Inflammatory macrophage treated with lipopolysaccharide for 1 hour (primary cell): ENCODE results near the gene SGPP2.
A peak's percentile ranks its signal among the peaks of the same experiment; 100 is the strongest.

Experiments
- DNase-seq, 2 donors: peaks; one replicate each; pipeline ENCODE4 v3.0.0-alpha.2; 2020 to 2022

The SGPP2 gene

DNA sequence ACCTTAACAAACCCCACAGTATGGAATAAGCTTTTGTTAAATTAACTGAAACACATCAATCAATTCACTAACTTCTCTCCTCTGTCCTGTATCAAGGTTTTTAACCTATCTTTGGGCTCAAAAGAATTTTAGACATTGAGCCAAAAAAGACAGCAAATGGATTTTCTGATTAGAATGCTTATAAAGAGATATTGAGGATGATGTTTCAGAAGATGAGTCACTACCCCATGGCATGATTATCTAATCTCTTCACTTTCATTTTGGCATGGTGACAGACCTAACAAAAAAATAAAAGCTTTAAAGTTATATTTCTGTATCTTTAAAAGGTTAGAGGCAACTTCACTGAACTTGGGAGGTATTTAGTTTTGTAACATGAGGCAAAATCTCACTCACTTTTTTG, 55.5 kb downstream of the SGPP2 start:
- DNase-seq, result peak; percentile 24 to 33

DNA sequence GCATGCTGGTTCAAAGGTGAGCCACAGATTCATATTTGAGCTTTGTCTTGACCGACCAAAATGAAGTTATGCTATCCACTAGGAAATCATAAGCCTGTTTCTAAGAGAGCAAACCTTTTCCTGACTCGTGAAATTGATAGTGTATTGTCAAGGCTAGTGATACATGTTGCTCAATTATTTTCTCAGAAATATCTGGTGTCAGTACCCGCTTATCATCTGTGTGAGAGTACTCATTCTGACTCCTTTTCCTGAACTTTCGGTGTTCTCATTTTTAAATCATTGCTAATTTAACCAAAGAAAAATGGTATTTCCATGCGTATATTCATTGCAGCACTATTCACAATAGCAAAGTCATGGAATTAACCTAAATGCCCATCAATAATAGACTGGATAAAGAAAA, 56.2 kb downstream of the SGPP2 start:
- no peak for DNase-seq

DNA sequence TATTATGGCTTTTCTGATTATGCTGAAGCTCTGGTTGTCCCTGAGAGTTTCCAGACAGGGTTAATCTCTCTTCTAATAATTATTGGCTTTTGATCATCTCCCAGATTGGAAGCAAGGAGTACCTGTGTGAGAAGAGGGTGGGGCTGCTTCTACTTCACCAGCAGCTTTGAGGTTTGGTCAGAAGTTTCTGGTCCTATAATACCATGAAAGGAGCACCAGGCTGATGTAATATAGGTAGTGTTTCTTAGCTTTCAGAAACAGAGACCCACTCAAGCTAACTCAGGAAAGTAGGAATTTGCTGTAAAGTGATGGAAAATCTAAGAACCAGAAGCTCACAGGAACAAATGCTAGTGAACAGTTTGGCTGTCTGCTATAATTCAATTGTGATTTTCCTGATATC, 57.6 kb downstream of the SGPP2 start:
- no peak for DNase-seq

DNA sequence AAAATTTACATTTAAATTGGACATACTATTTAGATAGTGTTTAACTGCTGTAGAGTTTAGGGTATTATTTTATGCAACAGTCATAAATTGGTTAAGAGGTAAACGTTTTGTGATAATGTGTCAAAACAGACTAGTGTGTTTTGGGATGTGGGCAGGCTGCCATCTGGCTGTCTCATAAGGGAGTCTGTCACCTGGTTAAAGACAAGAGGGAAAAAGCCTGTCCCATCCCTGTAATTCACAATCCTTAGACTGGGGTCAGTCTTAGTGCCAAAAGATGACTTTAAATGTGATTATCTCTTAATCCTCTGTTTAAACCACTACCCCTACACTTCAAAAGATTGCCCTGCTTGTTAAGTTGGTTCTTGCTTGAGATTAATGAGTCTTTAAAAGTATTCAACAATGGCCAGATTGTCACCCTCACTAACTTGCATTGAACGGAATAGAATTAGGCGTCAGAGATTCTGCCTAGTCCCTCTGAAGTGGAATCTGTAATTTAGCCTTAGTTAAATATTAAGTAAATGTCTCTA, 59.2 kb downstream of the SGPP2 start:
- peak in 1 of 2 donors; percentile 13 for DNase-seq

DNA sequence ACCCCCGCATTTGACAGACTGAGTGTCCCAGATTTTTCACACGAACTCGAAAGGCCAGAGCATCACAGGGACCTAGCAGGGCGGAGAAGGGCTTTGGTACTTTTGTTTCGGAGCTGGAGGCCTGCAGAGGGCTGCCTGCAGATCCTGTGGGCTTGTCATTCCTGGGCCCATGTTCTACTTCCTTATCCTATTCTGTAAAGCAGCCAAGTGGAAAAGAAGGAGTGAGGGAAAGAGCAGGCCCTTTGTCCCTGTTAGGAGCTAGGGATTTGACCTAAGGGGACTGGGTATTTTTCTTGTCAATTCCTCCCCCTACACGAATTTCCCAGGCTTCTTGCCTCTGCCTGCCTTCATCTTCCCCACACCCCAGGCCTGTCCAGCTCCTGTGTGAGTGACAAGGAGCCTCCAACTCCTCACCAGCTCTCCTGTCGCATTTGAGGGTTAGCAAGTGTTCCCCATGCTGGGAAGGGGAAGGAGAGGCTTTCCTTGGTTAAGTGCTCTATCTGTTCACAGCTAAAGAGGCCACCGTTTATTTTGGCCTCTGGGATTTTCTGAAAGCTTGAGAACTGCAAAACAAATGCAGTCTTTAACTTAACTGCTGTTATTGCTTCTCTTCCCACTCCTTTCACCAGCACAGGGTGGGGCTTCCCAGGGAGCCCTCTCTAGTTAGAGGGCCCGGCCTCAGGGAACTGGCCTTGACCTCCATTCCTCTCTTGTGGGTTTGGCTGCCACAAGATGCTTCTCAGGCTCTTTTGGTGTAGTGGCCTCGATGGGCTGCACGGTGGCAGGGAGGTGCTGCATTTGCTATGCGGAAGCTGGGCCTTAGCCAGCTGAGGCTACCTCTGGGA, 61.2 kb downstream of the SGPP2 start:
- DNase-seq, result no peak

DNA sequence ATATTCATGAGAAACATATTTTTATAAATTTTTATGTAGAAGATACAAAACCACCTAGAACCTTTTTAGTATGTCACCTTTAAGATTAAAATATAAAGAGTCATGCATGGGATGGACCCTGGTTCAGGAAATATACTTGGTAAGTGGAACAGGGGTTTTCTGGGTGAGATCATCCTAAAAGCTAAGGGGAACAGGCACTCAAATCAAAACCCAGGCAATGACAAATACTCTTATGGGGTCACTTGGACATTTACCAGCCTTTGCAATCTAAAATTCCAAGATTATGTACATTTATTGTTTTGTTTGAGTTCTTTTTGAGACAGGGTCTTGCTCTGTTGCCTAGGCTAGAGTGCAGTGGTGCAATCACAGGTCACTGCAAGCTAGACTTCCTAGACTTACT, 65.8 kb downstream of the SGPP2 start:
- DNase-seq, result peak; percentile 49 to 70

DNA sequence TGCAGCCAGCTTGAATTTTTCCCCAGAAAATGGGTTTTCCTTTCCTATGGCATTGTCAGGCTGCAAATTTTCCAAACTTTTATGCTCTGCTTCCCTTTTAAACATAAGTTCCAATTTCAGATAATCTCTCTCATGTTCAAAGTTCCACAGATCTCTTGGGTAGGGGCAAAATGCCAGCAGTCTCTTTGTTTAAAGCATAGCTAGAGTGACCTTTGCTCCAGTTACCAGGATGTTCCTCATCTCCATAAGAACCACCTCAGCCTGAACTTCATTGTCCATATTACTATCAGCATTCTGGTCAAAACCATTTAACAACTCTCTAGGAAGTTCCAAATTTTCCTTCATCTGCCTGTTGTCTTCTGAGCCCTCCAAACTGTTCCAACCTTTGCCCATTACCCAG, 68.3 kb downstream of the SGPP2 start:
- no peak for DNase-seq

DNA sequence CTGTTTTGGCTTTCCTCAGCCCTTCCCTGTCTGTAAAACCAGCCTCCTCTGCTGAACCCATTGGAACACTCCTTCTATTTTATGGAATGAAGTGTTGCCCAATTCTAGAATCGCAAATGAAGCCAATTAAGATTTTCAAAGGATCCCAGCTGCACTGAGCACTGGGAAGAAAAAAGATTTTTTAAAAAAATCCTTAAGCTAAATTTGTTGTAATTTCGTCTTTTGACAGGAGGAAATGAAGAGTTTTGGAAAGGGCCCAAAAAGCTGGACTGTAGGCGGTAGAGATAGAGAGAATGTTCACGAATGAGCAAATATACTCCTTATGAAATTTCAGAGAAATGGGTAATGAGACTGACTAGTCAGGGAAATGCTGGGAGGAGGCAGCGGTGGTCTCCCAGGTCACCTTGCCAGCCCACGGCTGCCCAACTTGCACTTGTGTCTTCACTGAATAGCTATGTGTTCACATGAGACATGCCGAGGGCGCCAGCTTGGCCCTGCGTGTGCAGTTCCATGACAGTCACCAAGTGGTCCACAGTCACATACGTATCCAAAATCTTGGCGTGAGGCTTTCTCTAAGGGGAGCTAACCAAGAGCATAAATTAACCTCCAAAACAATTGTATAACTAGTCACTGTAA, 69.9 kb downstream of the SGPP2 start:
- no peak for DNase-seq

DNA sequence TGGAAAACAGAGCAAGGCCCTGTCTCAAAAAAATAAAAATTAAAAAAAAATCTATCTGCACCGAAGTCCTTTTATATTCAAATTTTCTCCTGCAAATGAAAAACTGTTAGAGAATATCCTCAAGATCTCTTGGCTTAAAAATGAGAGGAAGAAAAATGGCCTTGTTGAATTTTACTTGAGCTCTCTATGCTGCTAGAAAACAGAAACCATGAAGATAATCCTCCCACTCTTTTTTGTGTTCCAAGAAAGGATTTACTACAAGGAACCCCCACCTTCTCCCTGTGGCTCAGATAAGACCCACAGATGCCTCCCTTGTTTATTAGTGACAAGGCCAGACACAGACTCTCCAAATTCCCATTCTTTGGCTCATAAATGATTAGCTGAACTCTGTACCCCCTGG, 71.0 kb downstream of the SGPP2 start:
- DNase-seq, result no peak

DNA sequence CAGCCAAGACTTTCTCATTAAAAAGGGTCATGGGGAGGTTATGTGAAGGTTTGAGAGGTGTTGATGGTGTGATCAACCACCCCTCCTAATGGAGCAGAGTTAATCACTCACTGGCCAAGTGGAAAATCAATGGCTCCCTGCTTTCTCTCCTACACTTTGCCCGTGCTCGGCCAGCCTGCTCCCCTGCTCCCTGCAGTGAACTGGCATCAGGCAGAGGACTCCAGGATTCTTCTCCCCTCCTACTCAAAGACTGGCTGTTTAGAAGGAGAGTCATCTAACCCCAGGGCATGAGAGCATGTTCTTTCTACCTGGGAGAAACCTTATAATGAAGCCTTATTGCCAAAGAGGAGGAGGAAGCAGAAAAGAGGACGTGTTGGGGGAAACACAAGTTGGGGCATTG, 74.9 kb downstream of the SGPP2 start:
- DNase-seq, result no peak

DNA sequence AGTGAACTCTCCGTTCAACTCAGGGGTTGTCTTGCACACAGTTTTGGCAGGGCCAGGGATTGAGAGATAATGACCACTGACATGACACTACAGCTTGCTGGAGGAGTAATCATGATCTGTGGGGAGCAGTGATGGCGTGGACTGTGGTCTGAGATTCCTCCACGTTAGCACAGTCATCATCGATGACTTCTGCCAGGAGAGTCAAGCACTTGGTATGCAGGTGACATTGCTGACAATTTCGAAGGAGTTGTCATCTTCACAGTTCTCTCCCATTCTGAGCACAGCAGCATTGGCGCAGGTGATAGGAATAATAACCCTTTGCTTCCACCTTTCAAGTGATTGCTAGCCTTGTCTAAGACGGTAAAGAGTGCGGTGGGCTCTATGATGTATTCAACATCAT, 79.8 kb downstream of the SGPP2 start:
- DNase-seq, result no peak

DNA sequence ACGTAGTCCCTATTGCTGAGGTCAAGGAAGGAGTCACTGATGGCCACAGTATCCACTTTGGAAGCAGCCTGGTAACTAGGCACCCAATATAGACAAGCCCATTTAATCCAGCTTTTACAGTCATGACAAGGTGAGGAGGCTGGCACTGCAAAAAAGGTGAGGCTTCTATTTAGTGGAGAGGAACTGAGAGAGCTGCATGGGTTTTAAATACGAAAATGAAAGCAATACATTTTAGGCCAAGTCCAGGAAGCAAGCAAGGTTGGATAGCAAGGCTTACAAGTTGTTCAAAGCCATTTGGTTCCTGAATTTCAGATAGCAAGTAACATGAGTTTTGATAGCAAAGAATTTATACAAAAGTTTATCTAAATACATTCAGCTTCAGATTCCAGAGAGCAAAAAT, 80.4 kb downstream of the SGPP2 start:
- no peak for DNase-seq

DNA sequence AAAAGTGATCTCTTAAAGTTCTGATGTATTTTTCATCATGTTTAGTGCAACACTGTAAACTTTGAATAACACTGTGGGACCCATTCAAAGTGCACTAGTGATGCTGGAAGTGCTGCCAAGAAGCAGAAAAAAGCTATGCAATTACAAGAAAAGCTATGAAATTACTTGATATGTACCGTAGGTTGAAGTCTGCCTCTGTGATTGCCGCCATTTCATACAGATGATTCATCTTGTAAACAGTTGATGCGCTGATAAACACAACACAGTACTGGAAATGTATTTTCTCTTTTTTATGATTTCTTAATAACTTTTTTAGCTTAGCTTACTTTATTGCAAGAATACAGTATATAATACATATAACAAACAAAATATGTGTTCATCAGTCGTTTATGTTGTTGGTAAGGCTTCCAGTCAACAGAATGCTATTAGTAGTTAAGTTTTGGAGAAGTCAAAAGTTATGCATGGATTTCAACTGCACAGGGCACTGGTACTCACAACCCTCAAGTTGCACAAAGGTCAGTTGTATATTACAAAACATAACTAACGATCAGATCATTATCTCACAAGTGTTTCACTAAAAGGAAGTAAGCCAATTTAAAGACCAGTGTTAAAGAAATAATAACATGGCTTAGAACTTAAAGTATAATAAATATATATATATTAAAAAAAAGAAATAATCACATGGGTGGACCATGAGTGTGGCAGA, 82.0 kb downstream of the SGPP2 start:
- no peak for DNase-seq

DNA sequence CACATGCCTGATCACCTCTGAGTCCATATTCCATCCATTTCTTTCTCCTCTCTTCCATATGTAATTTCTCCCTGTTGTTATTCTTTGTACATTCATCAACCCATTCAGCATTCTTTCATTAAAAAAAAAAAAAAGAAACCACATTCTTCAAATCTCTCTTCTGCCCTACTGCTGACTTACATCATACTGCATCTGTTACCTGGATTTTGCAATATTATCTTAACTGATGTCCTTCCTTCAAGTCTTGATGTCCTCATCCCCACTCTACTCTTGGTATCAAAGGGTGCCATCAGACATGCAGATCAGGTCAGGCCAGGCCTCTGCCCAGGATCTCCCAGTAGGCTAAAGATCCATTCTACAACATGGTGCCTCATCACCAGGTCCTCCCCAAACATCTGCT, 90.6 kb downstream of the SGPP2 start:
- DNase-seq, result no peak

DNA sequence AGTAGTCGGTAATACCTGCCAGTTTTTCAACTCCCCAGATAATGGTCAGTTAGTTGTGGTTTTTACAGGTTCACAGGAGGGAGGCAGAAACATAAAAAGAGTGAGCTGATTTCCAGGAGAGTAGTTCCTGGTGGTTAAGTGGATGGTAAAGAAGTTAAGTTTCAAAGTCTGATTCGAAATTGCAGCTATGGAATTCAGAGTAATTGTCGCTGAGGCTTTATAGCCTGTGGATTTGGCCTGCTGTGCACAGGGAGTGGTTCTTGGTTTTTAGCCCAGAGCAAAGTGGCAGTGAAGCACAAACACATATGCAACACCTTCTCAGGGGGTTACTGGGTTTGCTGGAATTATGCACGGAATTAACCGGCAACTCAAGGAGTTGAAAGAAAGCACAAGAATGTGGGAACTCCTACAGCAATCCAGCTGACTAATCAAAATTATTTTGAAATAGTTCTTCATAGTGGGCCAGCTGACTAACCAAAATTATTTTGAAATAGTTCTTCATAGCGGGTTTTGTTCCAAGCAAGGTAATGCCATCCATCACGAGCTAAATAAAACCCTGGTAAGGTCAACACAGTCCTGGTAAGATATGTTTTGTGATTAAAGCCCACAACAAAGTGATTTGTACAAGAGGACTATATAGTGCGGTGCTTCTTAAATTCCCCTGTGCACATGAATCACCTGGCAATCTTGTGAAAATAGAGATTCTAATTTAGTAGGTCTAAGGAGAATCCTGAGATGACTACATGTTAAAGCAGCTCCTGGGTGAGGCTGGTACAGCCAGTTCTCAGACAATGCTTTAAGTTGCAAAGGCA, 94.4 kb downstream of the SGPP2 start:
- peak in 1 of 2 donors; percentile 13 for DNase-seq

DNA sequence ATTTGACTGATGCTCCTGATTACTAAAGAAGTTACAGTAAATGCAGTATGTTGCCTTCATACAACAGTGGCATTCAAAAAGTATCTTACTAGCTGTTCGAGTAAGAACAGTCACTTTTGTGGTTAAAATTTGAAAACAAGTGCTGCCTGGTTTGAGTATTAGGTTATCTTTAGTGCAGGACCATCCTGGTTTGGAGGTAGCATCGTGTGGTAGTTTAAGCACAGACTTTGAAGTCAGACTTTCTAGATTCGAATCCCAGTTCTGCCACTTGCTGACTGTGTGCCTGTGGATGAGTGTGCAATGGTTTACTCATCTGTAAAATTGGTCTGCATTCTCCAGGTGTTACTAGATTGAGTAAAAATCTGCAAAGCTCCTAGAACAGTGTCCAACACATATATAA, 96.8 kb downstream of the SGPP2 start:
- DNase-seq, result no peak

DNA sequence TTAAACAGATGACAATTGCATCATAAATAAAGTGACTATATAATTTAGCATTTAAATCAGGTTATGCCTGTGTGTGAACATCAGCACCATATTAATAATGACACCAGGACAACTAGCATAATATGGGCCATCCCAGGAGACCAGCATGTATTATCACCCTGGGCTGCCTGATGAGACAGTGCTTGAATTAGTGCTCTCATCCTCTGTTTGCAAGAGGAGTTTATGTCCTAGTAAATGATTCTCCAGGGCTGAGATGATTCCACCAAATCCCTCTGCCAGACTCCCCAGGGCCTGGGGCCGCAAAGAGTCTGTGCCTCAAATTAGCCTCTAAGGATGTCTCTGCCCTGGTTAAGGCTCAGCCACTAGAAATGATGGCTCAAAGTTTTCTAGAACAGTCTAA, 97.7 kb downstream of the SGPP2 start:
- no peak for DNase-seq

DNA sequence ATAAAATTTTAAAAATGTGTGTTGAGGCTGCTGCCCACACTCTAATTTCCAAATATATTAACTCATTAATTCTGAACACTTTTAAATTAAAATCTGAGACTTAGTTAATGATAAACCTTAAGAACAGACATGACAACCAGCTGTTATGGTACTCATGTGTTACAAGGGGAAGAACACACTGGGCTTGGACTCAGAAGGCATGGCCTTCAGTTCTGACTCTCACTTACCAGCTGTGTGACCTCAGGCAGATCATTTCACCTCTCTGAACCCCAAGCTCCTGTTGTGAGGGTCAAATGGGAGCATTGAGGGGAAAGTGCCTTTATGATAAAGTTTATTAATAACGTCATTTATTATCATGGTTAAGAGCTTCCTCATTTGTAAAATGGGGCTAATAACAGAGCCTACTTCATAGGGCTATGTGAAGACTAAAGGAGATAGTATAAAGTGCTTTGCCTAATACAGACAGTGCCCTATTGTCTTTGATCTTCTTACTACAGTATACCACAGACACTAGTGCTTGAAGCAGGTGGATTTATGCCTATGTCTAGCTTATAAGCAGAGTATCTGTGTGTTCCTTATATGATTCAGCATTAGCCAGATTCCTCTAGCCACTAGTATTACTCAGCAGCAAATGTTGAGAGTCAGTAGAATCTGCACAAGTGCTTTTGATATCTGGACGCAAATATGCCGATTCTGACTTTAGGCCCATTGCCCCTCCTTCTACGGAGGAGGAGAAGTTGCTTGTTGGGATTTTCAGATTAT, 99.6 kb downstream of the SGPP2 start:
- DNase-seq, result no peak

DNA sequence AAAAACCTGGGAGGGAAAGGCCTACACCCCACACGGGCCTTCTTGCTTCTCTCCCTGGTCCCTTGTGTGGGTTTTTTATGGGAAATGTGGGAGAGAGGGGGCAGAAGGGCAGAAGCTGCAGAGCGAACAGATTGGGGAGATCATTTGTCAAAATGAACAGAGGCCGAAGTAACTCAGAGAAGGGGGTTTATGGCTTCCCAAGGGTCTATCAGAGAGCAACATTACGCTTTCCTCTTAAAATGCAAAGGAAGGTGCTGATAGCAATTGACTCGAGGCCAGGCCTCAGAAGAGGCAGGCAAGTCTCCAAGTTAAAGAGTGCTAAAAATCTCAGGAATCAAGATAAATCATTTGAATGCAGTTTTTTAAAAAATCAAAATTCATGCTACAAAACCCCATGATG, 101.5 kb downstream of the SGPP2 start:
- DNase-seq, result no peak

DNA sequence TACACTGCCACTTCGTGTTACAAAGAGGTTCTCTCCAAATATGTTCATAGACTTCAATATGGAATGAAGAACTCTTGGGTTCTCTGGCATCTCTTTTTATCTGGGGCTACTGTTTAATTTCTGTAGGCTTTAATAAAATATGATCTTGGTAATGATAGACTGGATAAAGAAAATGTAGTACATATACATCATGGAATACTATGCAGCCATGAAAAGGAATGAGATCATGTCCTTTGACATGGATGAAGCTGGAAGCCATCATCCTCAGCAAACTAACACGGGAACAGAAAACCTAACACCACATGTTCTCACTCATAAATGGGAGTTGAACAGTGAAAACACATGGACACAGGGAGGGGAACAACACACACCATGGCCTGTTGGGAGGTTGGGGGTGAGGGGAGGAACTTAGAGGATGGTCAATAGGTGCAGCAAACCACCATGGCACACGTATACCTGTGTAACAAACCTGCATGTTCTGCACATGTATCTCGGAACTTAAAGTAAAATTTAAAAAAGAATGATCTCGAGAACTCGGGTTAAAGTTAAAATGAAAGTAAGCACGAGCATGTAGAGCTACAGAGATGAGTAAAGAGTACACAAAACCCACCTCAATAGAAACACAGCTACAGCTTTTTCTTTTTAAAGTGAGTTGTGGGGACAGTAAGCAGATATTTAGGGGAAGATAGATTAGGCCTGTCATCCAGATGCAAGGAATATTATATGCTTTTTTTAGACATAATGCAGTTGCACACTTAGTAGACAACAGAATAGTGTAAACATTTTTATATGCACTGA, 102.3 kb downstream of the SGPP2 start:
- DNase-seq, result no peak

DNA sequence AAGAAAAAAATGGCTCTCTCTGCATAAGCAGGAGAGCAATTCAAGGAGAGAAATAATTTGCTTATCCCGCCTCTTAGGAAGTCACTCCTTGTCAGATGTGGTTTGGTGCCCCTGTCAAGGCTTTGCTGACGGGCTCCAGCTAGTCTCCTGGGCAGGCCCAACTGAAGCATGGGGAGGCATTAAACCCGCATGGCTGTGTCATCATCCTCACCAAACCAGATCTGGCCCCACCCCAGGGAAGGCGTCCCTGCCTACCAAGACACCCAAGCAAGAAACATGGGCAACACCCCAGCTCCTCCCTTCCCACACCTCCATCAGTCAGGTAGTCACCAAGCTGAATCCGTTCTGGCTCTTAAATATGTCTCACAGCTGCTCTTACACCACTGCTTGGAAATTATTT, 108.0 kb downstream of the SGPP2 start:
- DNase-seq, result no peak
